Activated B cell treated with CpG ODN at 0.5 μM for 24 hours (primary cell): ENCODE measurements around the gene KCNK5. TPM values are rescaled to one million over a fixed set of nuclear protein-coding genes. Genes with fewer than 3 reads are reported as not detected.

Experiments used
- ATAC-seq: fragments of 200-7000 bp; cut with Tn5 transposase; one replicate; pipeline ENCODE4 v1.10.0; 2021; ENCODE audit warnings: low read depth, mild to moderate bottlenecking, moderate library complexity
- CTCF ChIA-PET: fragments of 350-600 bp; sonication (Branson Sonifier 250); formaldehyde crosslinking; loops from one replicate; lab custom pipeline; 2021; ENCODE audit warnings: antibody characterized with exemption; lab: Charles Lee
- POLR2A ChIA-PET: fragments of 350-600 bp; sonication (Branson Sonifier 250); formaldehyde crosslinking; loops from one replicate; lab custom pipeline; 2021; ENCODE audit warnings: antibody characterized with exemption; lab: Charles Lee
- DNase-seq: peaks from one replicate; pipeline ENCODE4 v3.0.0; 2022
- H3K27ac Mint-ChIP-seq: one replicate; pipeline ENCODE4 v1.8.0; 2020; ENCODE audit warnings: mixed read lengths
- H3K27me3 Mint-ChIP-seq: one replicate; pipeline ENCODE4 v1.8.0; 2021; ENCODE audit warnings: mixed read lengths
- H3K36me3 Mint-ChIP-seq: one replicate; pipeline ENCODE4 v1.8.0; 2021; ENCODE audit warnings: low read depth, mixed read lengths
- H3K4me1 Mint-ChIP-seq: one replicate; pipeline ENCODE4 v1.8.0; 2021; ENCODE audit warnings: mixed read lengths
- H3K4me3 Mint-ChIP-seq: one replicate; pipeline ENCODE4 v1.8.0; 2020; ENCODE audit warnings: mild to moderate bottlenecking, mixed read lengths
- H3K9me3 Mint-ChIP-seq: one replicate; pipeline ENCODE4 v1.8.0; 2020; ENCODE audit warnings: mixed read lengths
- CTCF ChIP-seq: fragments of 200-600 bp; IDR thresholded peaks from one replicate; pipeline ENCODE4 v1.8.0; 2022; ENCODE audit warnings: antibody characterized with exemption, mild to moderate bottlenecking
- intact Hi-C: fragments of 100-400 bp; cut with micrococcal nuclease; formaldehyde crosslinking; loops from one replicate; pipeline ENCODE4 v1.15.1; 2024
- total RNA-seq: library from RNA; stranded (reverse); gene quantifications from 2 replicates; pipeline ENCODE4 v1.2.3, GENCODE V29; 2022

KCNK5 gene
- total RNA-seq, 1 donor from 2014 or later = not detected

- no peak overlapping the region for H3K27ac Mint-ChIP-seq
- ATAC-seq = no peak
- H3K9me3 Mint-ChIP-seq = no peaks in the 10 kb centered on the region
- H3K36me3 Mint-ChIP-seq = no peaks in the 10 kb centered on the region
- intact Hi-C loops = no loop called here
- no peak for TF ChIP-seq CTCF
- DNase-seq = no peak
- H3K4me1 Mint-ChIP-seq = peaks cover 2% of the 10 kb centered on the region
- ChIA-PET POLR2A (no interaction called here), CTCF (no interaction called here)
- H3K27me3 Mint-ChIP-seq = peaks cover 30% of the 10 kb centered on the region
- no peak overlapping the region for H3K4me3 Mint-ChIP-seq
Observed at GRCh38 chr6:39213195-39213920, 15.9 kb downstream of the KCNK5 start.

GRCh38 chr6:39211183-39211582, 18.1 kb downstream of the KCNK5 start:
- Mint-ChIP-seq H3K4me1 (peaks cover 2% of the 10 kb centered on the region), H3K36me3 (no peaks in the 10 kb centered on the region), H3K27me3 (peaks cover 36% of the 10 kb centered on the region), H3K27ac (no peak overlapping the region), H3K4me3 (no peak overlapping the region), H3K9me3 (no peaks in the 10 kb centered on the region)
- ChIA-PET CTCF (no interaction called here), POLR2A (no interaction called here)
- TF ChIP-seq CTCF = no peak
- intact Hi-C loops = no loop called here
- ATAC-seq (no peak), DNase-seq (no peak)

GRCh38 chr6:39210450-39210849, 18.8 kb downstream of the KCNK5 start:
- CTCF ChIA-PET = no interaction called here
- TF ChIP-seq CTCF = no peak
- no peak for DNase-seq
- POLR2A ChIA-PET = no interaction called here
- intact Hi-C loops = no loop called here
- Mint-ChIP-seq H3K4me1 (peaks cover 2% of the 10 kb centered on the region), H3K9me3 (no peaks in the 10 kb centered on the region), H3K36me3 (no peaks in the 10 kb centered on the region), H3K27me3 (peaks cover 43% of the 10 kb centered on the region), H3K4me3 (no peak overlapping the region), H3K27ac (no peak overlapping the region)
- no peak for ATAC-seq

GRCh38 chr6:39209911-39210310, 19.4 kb downstream of the KCNK5 start:
- Mint-ChIP-seq H3K4me1 (peaks cover 2% of the 10 kb centered on the region), H3K27me3 (peaks cover 45% of the 10 kb centered on the region)

GRCh38 chr6:39209360-39209811, 19.9 kb downstream of the KCNK5 start:
- POLR2A ChIA-PET = no interaction called here
- intact Hi-C loops = no loop called here
- TF ChIP-seq CTCF = no peak
- Mint-ChIP-seq H3K9me3 (no peaks in the 10 kb centered on the region), H3K36me3 (no peaks in the 10 kb centered on the region), H3K27ac (no peak overlapping the region), H3K4me3 (no peak overlapping the region), H3K4me1 (peaks cover 2% of the 10 kb centered on the region), H3K27me3 (peaks cover 42% of the 10 kb centered on the region)
- ATAC-seq = no peak
- CTCF ChIA-PET = no interaction called here
- no peak for DNase-seq

More at GRCh38 chr6:39209911-39210310, 19.4 kb downstream of the KCNK5 start:
- intact Hi-C loops = no loop called here
- POLR2A ChIA-PET = no interaction called here
- Mint-ChIP-seq H3K4me3 (no peak overlapping the region), H3K36me3 (no peaks in the 10 kb centered on the region), H3K27ac (no peak overlapping the region), H3K9me3 (no peaks in the 10 kb centered on the region)
- no peak for TF ChIP-seq CTCF
- CTCF ChIA-PET = no interaction called here
- DNase-seq (no peak), ATAC-seq (no peak)
